Esophagus squamous epithelium (tissue), 4 donors: ENCODE results near the gene ANGPT4.

Experiments
- CTCF ChIP-seq, 6 experiments: fragments of 450-650 bp in 4 of 6; fragments of 200-600 bp in 2 of 6; sonication (generic) in 2 of 6; IDR thresholded peaks; one replicate each; pipeline ENCODE4 v1.5.1; 2016 to 2019; ENCODE audit warnings: antibody characterized with exemption in 6 of 6, mild to moderate bottlenecking in 4 of 6, moderate library complexity in 4 of 6
- POLR2A ChIP-seq, 4 donors: fragments of 450-650 bp; IDR thresholded peaks; one replicate each; pipeline ENCODE4 v1.6.1; 2017; ENCODE audit warnings: antibody characterized with exemption in 4 of 4, mild to moderate bottlenecking in 4 of 4, moderate library complexity in 3 of 4

GRCh38 chr20:891058-891705 is 25.0 kb downstream of the ANGPT4 start:
- TF ChIP-seq CTCF (IDR thresholded peaks at IDR 0.05) (no peak), POLR2A (IDR thresholded peaks at IDR 0.05) (no peak)
